Astrocyte (in vitro differentiated cells and primary cell): Measurements from ENCODE around the gene CERK. TPM values are rescaled to one million over a fixed set of nuclear protein-coding genes. Genes with fewer than 3 reads are reported as not detected.

Experiments used
- DNase-seq: peaks from one replicate; pipeline ENCODE4 v3.0.0-alpha.2; 2010; ENCODE audit warnings: low read depth
- FAIRE-seq: peaks from 2 replicates; lab custom pipeline; 2011; peaks lifted over from hg19 to GRCh38; lab: Jason Lieb, UNC
- H2AFZ ChIP-seq: 2 replicates; pipeline ENCODE4 v1.6.0; 2012; ENCODE audit warnings: low read depth, low read length, inconsistent platforms
- H3K27ac ChIP-seq: 2 replicates; pipeline ENCODE4 v1.5.1; 2011; ENCODE audit warnings: low read depth, low read length, inconsistent platforms
- H3K27me3 ChIP-seq: 2 replicates; pipeline ENCODE4 v1.6.0; 2011; ENCODE audit warnings: low read length, inconsistent platforms; ENCODE audit not compliant: insufficient read depth
- H3K36me3 ChIP-seq: 2 replicates; pipeline ENCODE4 v1.5.1; 2011; ENCODE audit warnings: low read length, inconsistent platforms; ENCODE audit not compliant: insufficient read depth
- H3K4me1 ChIP-seq: 2 replicates; pipeline ENCODE4 v1.5.1; 2011; ENCODE audit warnings: low read length, inconsistent platforms; ENCODE audit not compliant: insufficient read depth
- H3K4me2 ChIP-seq: 2 replicates; pipeline ENCODE4 v1.6.0; 2012; ENCODE audit warnings: low read length, inconsistent platforms
- H3K4me3 ChIP-seq: 2 replicates; pipeline ENCODE4 v1.5.1; 2011; ENCODE audit warnings: low read depth, mild to moderate bottlenecking, low read length, inconsistent platforms; ENCODE audit not compliant: insufficient read depth
- H3K79me2 ChIP-seq: 2 replicates; pipeline ENCODE4 v1.6.0; 2012; ENCODE audit warnings: mild to moderate bottlenecking, low read length, inconsistent platforms; ENCODE audit not compliant: insufficient read depth
- H3K9ac ChIP-seq: 2 replicates; pipeline ENCODE4 v1.6.0; 2012; ENCODE audit warnings: mild to moderate bottlenecking, low read length, inconsistent platforms
- H3K9me3 ChIP-seq: 2 replicates; pipeline ENCODE4 v1.5.1; 2012; ENCODE audit warnings: low read depth, mild to moderate bottlenecking, low read length, inconsistent platforms; ENCODE audit not compliant: insufficient read depth
- H4K20me1 ChIP-seq: 2 replicates; pipeline ENCODE4 v1.6.0; 2012; ENCODE audit warnings: low read length, inconsistent platforms; ENCODE audit not compliant: insufficient read depth
- H3K27ac Mint-ChIP-seq: one replicate; pipeline ENCODE4 v1.8.0; 2021; ENCODE audit warnings: mild to moderate bottlenecking, mixed read lengths; ENCODE audit not compliant: unreplicated experiment
- H3K27me3 Mint-ChIP-seq: one replicate; pipeline ENCODE4 v1.8.0; 2021; ENCODE audit warnings: low read depth, mixed read lengths; ENCODE audit not compliant: unreplicated experiment
- H3K36me3 Mint-ChIP-seq: one replicate; pipeline ENCODE4 v1.8.0; 2021; ENCODE audit warnings: low read depth, mixed read lengths; ENCODE audit not compliant: unreplicated experiment
- H3K4me1 Mint-ChIP-seq: one replicate; pipeline ENCODE4 v1.8.0; 2021; ENCODE audit warnings: low read depth, mixed read lengths; ENCODE audit not compliant: unreplicated experiment
- H3K4me3 Mint-ChIP-seq: one replicate; pipeline ENCODE4 v1.8.0; 2021; ENCODE audit warnings: mild to moderate bottlenecking, moderate library complexity, mixed read lengths; ENCODE audit not compliant: unreplicated experiment
- H3K9me3 Mint-ChIP-seq: one replicate; pipeline ENCODE4 v1.8.0; 2021; ENCODE audit warnings: mild to moderate bottlenecking, mixed read lengths; ENCODE audit not compliant: unreplicated experiment
- EZH2 ChIP-seq: IDR thresholded peaks from 2 replicates; pipeline ENCODE4 v1.6.1; 2012; ENCODE audit warnings: mild to moderate bottlenecking, low read length, inconsistent platforms; ENCODE audit not compliant: insufficient read depth
- total RNA-seq: library from RNA; stranded (reverse); gene quantifications from 2 replicates; pipeline ENCODE4 v1.2.1, GENCODE V29; 2021
- TF ChIP-seq, protein P1 (sequence below): IDR thresholded peaks from 2 replicates; pipeline ENCODE4 v1.5.1; 2011; ENCODE audit warnings: low read depth, mild to moderate bottlenecking, inconsistent platforms, low read length, moderate library complexity; ENCODE audit not compliant: insufficient read depth

The CERK gene
- total RNA-seq, 1 donor from 2014 or later: 23.2 TPM

- H3K36me3 ChIP-seq: peaks cover 46% of the 10 kb centered on the region
- FAIRE-seq: no peak
Measured at GRCh38 chr22:46714550-46714949, 23.5 kb downstream of the CERK start.

DNA sequence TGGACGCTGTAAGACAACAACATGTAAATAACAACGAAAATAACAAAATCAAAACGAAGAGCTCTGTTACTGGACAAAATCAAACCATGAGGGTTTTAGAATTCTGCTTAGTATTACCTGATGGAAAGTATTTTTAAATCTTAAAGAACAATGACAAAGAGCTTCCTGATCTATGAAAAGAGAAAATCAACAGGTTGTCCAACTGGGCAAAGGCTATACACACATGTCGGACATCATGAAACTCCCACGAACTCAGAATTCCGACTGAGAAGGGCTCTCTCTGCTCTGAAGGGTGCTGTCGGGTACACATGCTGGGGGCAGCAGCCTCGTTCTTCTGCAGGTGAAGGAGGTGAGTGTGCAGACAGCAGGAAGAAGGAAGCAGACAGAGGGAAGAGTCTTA, 25.8 kb downstream of the CERK start:
- no peak for FAIRE-seq

More at GRCh38 chr22:46714550-46714949, 23.5 kb downstream of the CERK start:
- Histone ChIP-seq H3K4me2 (no peak overlapping the region), H3K27me3 (no peaks in the 10 kb centered on the region), H3K4me1 (peaks cover 3% of the 10 kb centered on the region), H3K9me3 (no peaks in the 10 kb centered on the region), H3K4me3 (no peak overlapping the region), H4K20me1 (peaks cover 22% of the 10 kb centered on the region), H3K79me2 (peaks cover 5% of the 10 kb centered on the region), H3K9ac (no peak overlapping the region), H2AFZ (no peak overlapping the region), H3K27ac (no peak overlapping the region)
- TF ChIP-seq, protein P1, sequence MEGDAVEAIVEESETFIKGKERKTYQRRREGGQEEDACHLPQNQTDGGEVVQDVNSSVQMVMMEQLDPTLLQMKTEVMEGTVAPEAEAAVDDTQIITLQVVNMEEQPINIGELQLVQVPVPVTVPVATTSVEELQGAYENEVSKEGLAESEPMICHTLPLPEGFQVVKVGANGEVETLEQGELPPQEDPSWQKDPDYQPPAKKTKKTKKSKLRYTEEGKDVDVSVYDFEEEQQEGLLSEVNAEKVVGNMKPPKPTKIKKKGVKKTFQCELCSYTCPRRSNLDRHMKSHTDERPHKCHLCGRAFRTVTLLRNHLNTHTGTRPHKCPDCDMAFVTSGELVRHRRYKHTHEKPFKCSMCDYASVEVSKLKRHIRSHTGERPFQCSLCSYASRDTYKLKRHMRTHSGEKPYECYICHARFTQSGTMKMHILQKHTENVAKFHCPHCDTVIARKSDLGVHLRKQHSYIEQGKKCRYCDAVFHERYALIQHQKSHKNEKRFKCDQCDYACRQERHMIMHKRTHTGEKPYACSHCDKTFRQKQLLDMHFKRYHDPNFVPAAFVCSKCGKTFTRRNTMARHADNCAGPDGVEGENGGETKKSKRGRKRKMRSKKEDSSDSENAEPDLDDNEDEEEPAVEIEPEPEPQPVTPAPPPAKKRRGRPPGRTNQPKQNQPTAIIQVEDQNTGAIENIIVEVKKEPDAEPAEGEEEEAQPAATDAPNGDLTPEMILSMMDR: no peak
- no peak for TF ChIP-seq EZH2
- Mint-ChIP-seq H3K36me3 (peaks cover 19% of the 10 kb centered on the region), H3K27ac (no peak overlapping the region), H3K27me3 (no peaks in the 10 kb centered on the region), H3K4me3 (no peak overlapping the region), H3K9me3 (no peaks in the 10 kb centered on the region), H3K4me1 (no peaks in the 10 kb centered on the region)
- DNase-seq: peak; percentile 14

GRCh38 chr22:46710806-46711205, 27.2 kb downstream of the CERK start:
- Histone ChIP-seq H3K36me3 (peaks cover 43% of the 10 kb centered on the region), H3K27me3 (no peaks in the 10 kb centered on the region), H3K9me3 (no peaks in the 10 kb centered on the region), H3K27ac (peak overlapping the region; percentile 10), H3K4me2 (peak overlapping the region; percentile 9), H3K9ac (no peak overlapping the region), H3K4me3 (no peak overlapping the region), H3K4me1 (peaks cover 3% of the 10 kb centered on the region), H3K79me2 (peaks cover 5% of the 10 kb centered on the region), H4K20me1 (peaks cover 17% of the 10 kb centered on the region), H2AFZ (no peak overlapping the region)
- no peak overlapping the region for H3K27ac Mint-ChIP-seq
- TF ChIP-seq, protein P1: no peak
- no peak for TF ChIP-seq EZH2
- H3K36me3 Mint-ChIP-seq: peaks cover 24% of the 10 kb centered on the region
- FAIRE-seq (no peak), DNase-seq (peak; percentile 18)
- no peaks in the 10 kb centered on the region for H3K4me1 Mint-ChIP-seq
- no peaks in the 10 kb centered on the region for H3K9me3 Mint-ChIP-seq
- no peak overlapping the region for H3K4me3 Mint-ChIP-seq
- no peaks in the 10 kb centered on the region for H3K27me3 Mint-ChIP-seq

More for the DNA sequence above, 25.8 kb downstream of the CERK start:
- Histone ChIP-seq H3K27ac (no peak overlapping the region), H3K9ac (no peak overlapping the region), H3K4me3 (no peak overlapping the region), H4K20me1 (peaks cover 20% of the 10 kb centered on the region), H3K4me1 (peaks cover 3% of the 10 kb centered on the region), H3K9me3 (no peaks in the 10 kb centered on the region), H2AFZ (no peak overlapping the region), H3K79me2 (peaks cover 5% of the 10 kb centered on the region), H3K27me3 (no peaks in the 10 kb centered on the region), H3K4me2 (no peak overlapping the region), H3K36me3 (peaks cover 48% of the 10 kb centered on the region)
- Mint-ChIP-seq H3K27me3 (no peaks in the 10 kb centered on the region), H3K9me3 (no peaks in the 10 kb centered on the region), H3K36me3 (peaks cover 18% of the 10 kb centered on the region), H3K27ac (no peak overlapping the region), H3K4me1 (no peaks in the 10 kb centered on the region), H3K4me3 (no peak overlapping the region)
- DNase-seq: no peak
- TF ChIP-seq EZH2: no peak
- TF ChIP-seq, protein P1: no peak
